SK-N-SH treated with all-trans-retinoic acid at 6 μM for 48 hours (cell line): ENCODE measurements around the gene SAPCD1.

ENCODE experiments used
- ATAC-seq: fragments of 200-7000 bp; cut with Tn5 transposase; 3 replicates; pipeline ENCODE4 v1.9.1; 2020; ENCODE audit warnings: mild to moderate bottlenecking, moderate library complexity
- ARNTL ChIP-seq: fragments of 450-650 bp; formaldehyde crosslinking; IDR thresholded peaks from 2 replicates; pipeline ENCODE4 v1.5.0; 2020; ENCODE audit warnings: low read depth, mild to moderate bottlenecking, moderate library complexity, borderline replicate concordance
- BACH2 ChIP-seq: fragments of 250-450 bp; sonication (Bioruptor Pico); IDR thresholded peaks from 2 replicates; pipeline ENCODE4 v1.9.0; 2021; ENCODE audit warnings: mild to moderate bottlenecking, borderline replicate concordance
- CREB5 ChIP-seq: fragments of 250-450 bp; sonication (Bioruptor Pico); IDR thresholded peaks from 2 replicates; pipeline ENCODE4 v1.5.1; 2020; ENCODE audit warnings: low read depth, mild to moderate bottlenecking, moderate library complexity
- CSDC2 ChIP-seq: fragments of 250-450 bp; sonication (Bioruptor Pico); IDR thresholded peaks from 2 replicates; pipeline ENCODE4 v1.5.0; 2020; ENCODE audit warnings: mild to moderate bottlenecking, moderate library complexity
- CSRNP3 ChIP-seq: fragments of 250-450 bp; sonication (Bioruptor Pico); IDR thresholded peaks from 2 replicates; pipeline ENCODE4 v1.5.1; 2021; ENCODE audit warnings: mild to moderate bottlenecking, moderate library complexity
- GLIS3 ChIP-seq: fragments of 250-450 bp; sonication (Bioruptor Pico); IDR thresholded peaks from 2 replicates; pipeline ENCODE4 v1.5.0; 2020; ENCODE audit warnings: mild to moderate bottlenecking, moderate library complexity
- ISL1 ChIP-seq: fragments of 250-450 bp; sonication (Bioruptor Pico); IDR thresholded peaks from 2 replicates; pipeline ENCODE4 v2.1.2; 2022; ENCODE audit warnings: mild to moderate bottlenecking, moderate library complexity
- OSR1 ChIP-seq: fragments of 250-450 bp; sonication (Bioruptor Pico); IDR thresholded peaks from 2 replicates; pipeline ENCODE4 v1.8.0; 2022; ENCODE audit warnings: moderate library complexity, mild to moderate bottlenecking, inconsistent platforms
- POU6F1 ChIP-seq: fragments of 250-450 bp; sonication (Bioruptor Pico); IDR thresholded peaks from 2 replicates; pipeline ENCODE4 v1.8.0; 2021; ENCODE audit warnings: low read depth, mild to moderate bottlenecking, moderate library complexity, borderline replicate concordance
- PPARA ChIP-seq: fragments of 250-450 bp; sonication (Bioruptor Pico); IDR thresholded peaks from 2 replicates; pipeline ENCODE4 v1.5.0; 2020; ENCODE audit warnings: mild to moderate bottlenecking, borderline replicate concordance
- RARB ChIP-seq: fragments of 250-450 bp; sonication (Bioruptor Pico); IDR thresholded peaks from 2 replicates; pipeline ENCODE4 v1.8.0; 2021; ENCODE audit warnings: mild to moderate bottlenecking, moderate library complexity
- TCF4 ChIP-seq: fragments of 250-450 bp; sonication (Bioruptor Pico); IDR thresholded peaks from 2 replicates; pipeline ENCODE4 v1.8.0; 2021; ENCODE audit warnings: mild to moderate bottlenecking, moderate library complexity, borderline replicate concordance
- TOX ChIP-seq: fragments of 250-450 bp; sonication (Bioruptor Pico); IDR thresholded peaks from 2 replicates; pipeline ENCODE4 v1.8.0; 2021; ENCODE audit warnings: mild to moderate bottlenecking, moderate library complexity, borderline replicate concordance
- TSHZ2 ChIP-seq: fragments of 250-450 bp; sonication (Bioruptor Pico); IDR thresholded peaks from 2 replicates; pipeline ENCODE4 v1.5.0; 2020; ENCODE audit warnings: mild to moderate bottlenecking, moderate library complexity
- ZC3H10 ChIP-seq: fragments of 250-450 bp; sonication (Bioruptor Pico); IDR thresholded peaks from 2 replicates; pipeline ENCODE4 v1.5.1; 2021; ENCODE audit warnings: mild to moderate bottlenecking, moderate library complexity
- ZFP3 ChIP-seq: fragments of 250-450 bp; sonication (Bioruptor Pico); IDR thresholded peaks from 2 replicates; pipeline ENCODE4 v1.5.0; 2020; ENCODE audit warnings: mild to moderate bottlenecking, moderate library complexity
- ZFP30 ChIP-seq: fragments of 450-650 bp; formaldehyde crosslinking; IDR thresholded peaks from 2 replicates; pipeline ENCODE4 v1.5.0; 2022; ENCODE audit warnings: mild to moderate bottlenecking, moderate library complexity
- ZNF565 ChIP-seq: fragments of 450-650 bp; formaldehyde crosslinking; conservative IDR thresholded peaks from 2 replicates; pipeline ENCODE4 v1.5.0; 2020; ENCODE audit warnings: low read depth, mild to moderate bottlenecking, moderate library complexity
- ZNF70 ChIP-seq: fragments of 450-650 bp; formaldehyde crosslinking; IDR thresholded peaks from 2 replicates; pipeline ENCODE4 v1.5.0; 2020; ENCODE audit warnings: mild to moderate bottlenecking, moderate library complexity
- ZNF8 ChIP-seq: fragments of 450-650 bp; formaldehyde crosslinking; IDR thresholded peaks from 2 replicates; pipeline ENCODE4 v1.5.0; 2020; ENCODE audit warnings: mild to moderate bottlenecking, moderate library complexity

SAPCD1 gene

GRCh38 chr6:31740397-31741223 lies 21.8 kb upstream of the SAPCD1 start:
- no peak; the same call in 2 of the 3 replicates for ATAC-seq
- no peak for TF ChIP-seq ISL1 (CRISPR knock-in tag)
- TF ChIP-seq TOX (CRISPR knock-in tag) = no peak
- TF ChIP-seq TSHZ2 (CRISPR knock-in tag) = no peak
- TF ChIP-seq POU6F1 = no peak
- TF ChIP-seq ZNF8 (CRISPR knock-in tag) = no peak
- TF ChIP-seq CSDC2 (CRISPR knock-in tag) = no peak
- TF ChIP-seq ZNF565 (CRISPR knock-in tag) = no peak
- TF ChIP-seq TCF4 = no peak
- TF ChIP-seq ZNF70 (CRISPR knock-in tag) = no peak
- no peak for TF ChIP-seq ARNTL (CRISPR knock-in tag)
- no peak for TF ChIP-seq ZFP3 (CRISPR knock-in tag)
- TF ChIP-seq ZFP30 (CRISPR knock-in tag) = no peak

- no peak for TF ChIP-seq PPARA (CRISPR knock-in tag)
- TF ChIP-seq BACH2 = no peak
- TF ChIP-seq CSDC2 (CRISPR knock-in tag) = no peak
- no peak for TF ChIP-seq ZC3H10
- no peak for TF ChIP-seq TCF4
- no peak for TF ChIP-seq ZNF70 (CRISPR knock-in tag)
- TF ChIP-seq POU6F1 = no peak
- no peak for TF ChIP-seq ZFP30 (CRISPR knock-in tag)
- TF ChIP-seq ZNF8 (CRISPR knock-in tag) = no peak
- ATAC-seq = no peak
These were observed 20.6 kb upstream of the SAPCD1 start for GRCh38 chr6:31741815-31742214.

- ATAC-seq = no peak
- TF ChIP-seq GLIS3 (CRISPR knock-in tag) (no peak), OSR1 (no peak), CSRNP3 (CRISPR knock-in tag) (no peak), PPARA (CRISPR knock-in tag) (no peak), TSHZ2 (CRISPR knock-in tag) (no peak), CREB5 (no peak), RARB (no peak), ISL1 (CRISPR knock-in tag) (no peak), ARNTL (CRISPR knock-in tag) (no peak), TCF4 (no peak), ZFP3 (CRISPR knock-in tag) (no peak)
These were observed 19.6 kb upstream of the SAPCD1 start for GRCh38 chr6:31742894-31743293.
